ACC112 (cell line): ENCODE measurements around the gene GAS2L2.
A peak's percentile ranks its signal among the peaks of the same experiment; 100 is the strongest.

Experiments
- H2AFZ ChIP-seq: fragments of 200-600 bp; sonication (generic); one replicate; pipeline ENCODE4 v1.6.0; 2017; ENCODE audit warnings: antibody characterized with exemption, low read length; ENCODE audit not compliant: unreplicated experiment
- H3K27ac ChIP-seq: fragments of 200-600 bp; sonication (generic); 2 replicates; pipeline ENCODE4 v1.5.1; 2014; ENCODE audit warnings: low read depth, mild to moderate bottlenecking, antibody characterized with exemption, low read length, moderate library complexity
- H3K27me3 ChIP-seq: fragments of 200-600 bp; sonication (generic); 2 replicates; pipeline ENCODE4 v1.6.1; 2014; ENCODE audit warnings: mild to moderate bottlenecking, antibody characterized with exemption, low read length, moderate library complexity, mixed read lengths; ENCODE audit not compliant: insufficient read depth
- H3K36me3 ChIP-seq: fragments of 200-600 bp; sonication (generic); 2 replicates; pipeline ENCODE4 v1.6.1; 2016; ENCODE audit warnings: mild to moderate bottlenecking, antibody characterized with exemption, low read length, moderate library complexity, mixed read lengths; ENCODE audit not compliant: insufficient read depth
- H3K4me1 ChIP-seq: fragments of 200-600 bp; sonication (generic); one replicate; pipeline ENCODE4 v1.6.1; 2016; ENCODE audit warnings: low read length, mixed read lengths; ENCODE audit not compliant: insufficient read depth, unreplicated experiment, control insufficient read depth
- H3K4me3 ChIP-seq: fragments of 200-600 bp; sonication (generic); 2 replicates; pipeline ENCODE4 v1.5.1; 2014; ENCODE audit warnings: mild to moderate bottlenecking, low read depth, low read length
- H3K79me2 ChIP-seq: fragments of 200-600 bp; sonication (generic); one replicate; pipeline ENCODE4 v1.6.0; 2016; ENCODE audit warnings: low read length; ENCODE audit not compliant: control insufficient read depth, unreplicated experiment, insufficient read depth

Gene GAS2L2

GRCh38 chr17:35726127-35726952 lies 26.7 kb downstream of the GAS2L2 start:
- Histone ChIP-seq H3K27ac (peak overlapping the region; percentile 40), H3K4me3 (no peak overlapping the region), H3K79me2 (no peaks in the 10 kb centered on the region), H3K4me1 (peaks cover 29% of the 10 kb centered on the region), H3K36me3 (peaks cover 16% of the 10 kb centered on the region), H2AFZ (no peak overlapping the region), H3K27me3 (no peaks in the 10 kb centered on the region)

GRCh38 chr17:35725802-35726126 lies 27.3 kb downstream of the GAS2L2 start:
- no peak overlapping the region for H2AFZ ChIP-seq
- H3K36me3 ChIP-seq = peaks cover 16% of the 10 kb centered on the region
- H3K4me3 ChIP-seq = no peak overlapping the region
- H3K27me3 ChIP-seq = no peaks in the 10 kb centered on the region
- H3K4me1 ChIP-seq = peaks cover 24% of the 10 kb centered on the region
- no peaks in the 10 kb centered on the region for H3K79me2 ChIP-seq
- peak overlapping the region; percentile 39 for H3K27ac ChIP-seq

- no peak overlapping the region for H2AFZ ChIP-seq
- H3K4me1 ChIP-seq = peaks cover 21% of the 10 kb centered on the region
- H3K27ac ChIP-seq = no peak overlapping the region
- H3K79me2 ChIP-seq = no peaks in the 10 kb centered on the region
- H3K36me3 ChIP-seq = peaks cover 17% of the 10 kb centered on the region
- H3K4me3 ChIP-seq = no peak overlapping the region
- H3K27me3 ChIP-seq = no peaks in the 10 kb centered on the region
These were observed 28.0 kb downstream of the GAS2L2 start for GRCh38 chr17:35725058-35725457.

GRCh38 chr17:35723735-35724134 lies 29.3 kb downstream of the GAS2L2 start:
- Histone ChIP-seq H3K27ac (no peak overlapping the region), H3K36me3 (peaks cover 20% of the 10 kb centered on the region), H3K4me3 (no peak overlapping the region), H3K27me3 (no peaks in the 10 kb centered on the region), H3K79me2 (no peaks in the 10 kb centered on the region), H2AFZ (no peak overlapping the region), H3K4me1 (peaks cover 21% of the 10 kb centered on the region)

- H3K4me1 ChIP-seq = peaks cover 20% of the 10 kb centered on the region
- H3K27ac ChIP-seq = peak overlapping the region; percentile 21
- H3K79me2 ChIP-seq = peaks cover 3% of the 10 kb centered on the region
- H3K4me3 ChIP-seq = no peak overlapping the region
- H3K36me3 ChIP-seq = peaks cover 33% of the 10 kb centered on the region
- no peaks in the 10 kb centered on the region for H3K27me3 ChIP-seq
- no peak overlapping the region for H2AFZ ChIP-seq
These were observed 35.6 kb downstream of the GAS2L2 start for GRCh38 chr17:35717475-35717874.

- Histone ChIP-seq H3K4me3 (no peak overlapping the region), H3K36me3 (peaks cover 33% of the 10 kb centered on the region)
These were observed 36.1 kb downstream of the GAS2L2 start for GRCh38 chr17:35716897-35717465.

GRCh38 chr17:35716173-35716572 lies 36.9 kb downstream of the GAS2L2 start:
- Histone ChIP-seq H3K27ac (no peak overlapping the region), H3K4me3 (no peak overlapping the region), H2AFZ (no peak overlapping the region), H3K4me1 (peaks cover 20% of the 10 kb centered on the region), H3K36me3 (peaks cover 33% of the 10 kb centered on the region), H3K27me3 (no peaks in the 10 kb centered on the region), H3K79me2 (peaks cover 3% of the 10 kb centered on the region)

More at GRCh38 chr17:35716897-35717465, 36.1 kb downstream of the GAS2L2 start:
- peak overlapping the region; percentile 21 for H3K27ac ChIP-seq
- peaks cover 20% of the 10 kb centered on the region for H3K4me1 ChIP-seq
- no peak overlapping the region for H2AFZ ChIP-seq
- no peaks in the 10 kb centered on the region for H3K27me3 ChIP-seq
- peaks cover 3% of the 10 kb centered on the region for H3K79me2 ChIP-seq

- no peak overlapping the region for H3K27ac ChIP-seq
- peaks cover 3% of the 10 kb centered on the region for H3K79me2 ChIP-seq
- H3K36me3 ChIP-seq = peaks cover 38% of the 10 kb centered on the region
- H3K4me1 ChIP-seq = peaks cover 20% of the 10 kb centered on the region
- no peak overlapping the region for H3K4me3 ChIP-seq
- H2AFZ ChIP-seq = no peak overlapping the region
- no peaks in the 10 kb centered on the region for H3K27me3 ChIP-seq
These were observed 37.6 kb downstream of the GAS2L2 start for GRCh38 chr17:35715416-35715815.

- H3K36me3 ChIP-seq = peaks cover 38% of the 10 kb centered on the region
- no peak overlapping the region for H2AFZ ChIP-seq
- no peak overlapping the region for H3K4me3 ChIP-seq
- peaks cover 3% of the 10 kb centered on the region for H3K79me2 ChIP-seq
- H3K27ac ChIP-seq = no peak overlapping the region
- no peaks in the 10 kb centered on the region for H3K27me3 ChIP-seq
- peaks cover 20% of the 10 kb centered on the region for H3K4me1 ChIP-seq
These were observed 38.1 kb downstream of the GAS2L2 start for GRCh38 chr17:35714988-35715387.

GRCh38 chr17:35713069-35713728 lies 39.8 kb downstream of the GAS2L2 start:
- peaks cover 39% of the 10 kb centered on the region for H3K36me3 ChIP-seq
- peaks cover 3% of the 10 kb centered on the region for H3K79me2 ChIP-seq
- no peak overlapping the region for H2AFZ ChIP-seq
- no peak overlapping the region; the same call in 1 of the 2 replicates for H3K4me3 ChIP-seq
- H3K27me3 ChIP-seq = no peaks in the 10 kb centered on the region
- peaks cover 20% of the 10 kb centered on the region for H3K4me1 ChIP-seq
- peak overlapping the region; percentile 78 for H3K27ac ChIP-seq
